Measurements from ENCODE around the gene CFAP206. TPM values are rescaled to one million over a fixed set of nuclear protein-coding genes. Genes with fewer than 3 reads are reported as not detected.

CFAP206 gene
- total RNA-seq: under 0.01 and 0.26 TPM in 2 replicates

GRCh38 chr6:87407901-87408720 is at the start of gene CFAP206:
Gene CFAP206 (plus strand): TSS chr6:87407972. CDS start chr6:87409840, 1,868 bp downstream.

GRCh38 chr6:87472525-87473418 is 65.0 kb downstream of the CFAP206 start, which contains the start of gene SLC35A1:
Gene SLC35A1 (plus strand): TSS chr6:87472974. CDS start chr6:87473004, 30 bp downstream.

Other genes with a start within 250 kb of the CFAP206 start
- gene SMIM8, start 85.4 kb upstream of the CFAP206 start, total RNA-seq: 2.5 and 4.4 TPM in 2 replicates
- gene GJB7, start 78.7 kb upstream of the CFAP206 start, total RNA-seq: not detected in 2 replicates
- 0.43 and 0.95 TPM in 2 replicates for gene C6orf163, start 63.2 kb upstream of the CFAP206 start, total RNA-seq
- gene SLC35A1, start 65.0 kb downstream of the CFAP206 start, total RNA-seq: 30.2 and 31.3 TPM in 2 replicates
- gene RARS2, start 182.0 kb downstream of the CFAP206 start, total RNA-seq: 40.6 and 46.9 TPM in 2 replicates
- gene ORC3, start 182.2 kb downstream of the CFAP206 start, total RNA-seq: 8.3 and 12.8 TPM in 2 replicates

All from dermis lymphatic vessel endothelial cell (primary cell).